HUES6 (cell line): ENCODE measurements around the gene KRTAP10-5.

Source experiments
- H3K27ac ChIP-seq: 2 replicates; pipeline ENCODE4 v1.7.0; 2013; ENCODE audit warnings: low read depth, mild to moderate bottlenecking, low read length, inconsistent platforms
- H3K27me3 ChIP-seq: 2 replicates; pipeline ENCODE4 v1.6.1; 2013; ENCODE audit warnings: low read length; ENCODE audit not compliant: control insufficient read depth, insufficient read depth
- H3K36me3 ChIP-seq: 2 replicates; pipeline ENCODE4 v1.6.1; 2013; ENCODE audit warnings: low read length; ENCODE audit not compliant: control insufficient read depth, insufficient read depth
- H3K4me1 ChIP-seq: 2 replicates; pipeline ENCODE4 v1.6.1; 2013; ENCODE audit warnings: low read length; ENCODE audit not compliant: control insufficient read depth, insufficient read depth
- H3K4me3 ChIP-seq: 2 replicates; pipeline ENCODE4 v1.5.1; 2013; ENCODE audit warnings: low read depth, low read length
- H3K9ac ChIP-seq: one replicate; pipeline ENCODE4 v1.6.1; 2013; ENCODE audit warnings: mild to moderate bottlenecking, low read length
- H3K9me3 ChIP-seq: 2 replicates; pipeline ENCODE4 v1.6.1; 2013; ENCODE audit warnings: low read depth, low read length; ENCODE audit not compliant: control insufficient read depth, insufficient read depth

KRTAP10-5 gene

GRCh38 chr21:44589586-44590305 is 9.3 kb upstream of the KRTAP10-5 start:
- Histone ChIP-seq H3K27me3 (no peaks in the 10 kb centered on the region), H3K27ac (no peak overlapping the region), H3K4me1 (peaks cover 26% of the 10 kb centered on the region), H3K9ac (no peak overlapping the region), H3K4me3 (no peak overlapping the region), H3K9me3 (0 out of 2 replicates have a peak, but pooled peaks cover 2% of the 10 kb centered on the region), H3K36me3 (no peaks in the 10 kb centered on the region)

GRCh38 chr21:44589094-44589493 is 8.7 kb upstream of the KRTAP10-5 start:
- Histone ChIP-seq H3K27me3 (no peaks in the 10 kb centered on the region), H3K4me3 (no peak overlapping the region), H3K9ac (no peak overlapping the region), H3K36me3 (no peaks in the 10 kb centered on the region), H3K9me3 (0 out of 2 replicates have a peak, but pooled peaks cover 2% of the 10 kb centered on the region), H3K27ac (no peak overlapping the region), H3K4me1 (peaks cover 21% of the 10 kb centered on the region)

DNA sequence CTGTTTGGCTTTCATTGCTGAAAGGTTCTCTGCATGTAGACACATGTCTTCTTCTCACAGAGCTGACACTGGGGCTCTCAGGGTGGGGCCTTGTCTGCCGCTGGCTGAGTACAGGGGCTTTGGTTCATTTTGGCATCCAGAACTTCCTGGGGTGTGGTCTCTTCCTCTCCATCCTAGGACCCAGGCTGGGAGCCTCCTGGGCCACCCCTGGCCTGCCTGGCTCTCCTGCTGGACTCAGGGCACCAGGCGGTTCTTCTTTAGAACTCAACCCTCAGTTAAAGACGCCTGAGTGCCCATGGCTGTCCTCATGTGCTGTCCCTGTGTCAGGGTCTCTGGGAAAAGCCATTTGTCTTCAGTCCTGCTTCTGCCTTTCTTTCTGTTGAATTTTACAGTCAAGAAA is 5.5 kb upstream of the KRTAP10-5 start:
- peaks cover 11% of the 10 kb centered on the region for H3K9me3 ChIP-seq
- peaks cover 3% of the 10 kb centered on the region; the same call in 1 of the 2 replicates for H3K4me1 ChIP-seq
- no peaks in the 10 kb centered on the region for H3K27me3 ChIP-seq
- no peaks in the 10 kb centered on the region for H3K36me3 ChIP-seq
- no peak overlapping the region for H3K9ac ChIP-seq
- no peak overlapping the region for H3K4me3 ChIP-seq
- H3K27ac ChIP-seq: no peak overlapping the region

DNA sequence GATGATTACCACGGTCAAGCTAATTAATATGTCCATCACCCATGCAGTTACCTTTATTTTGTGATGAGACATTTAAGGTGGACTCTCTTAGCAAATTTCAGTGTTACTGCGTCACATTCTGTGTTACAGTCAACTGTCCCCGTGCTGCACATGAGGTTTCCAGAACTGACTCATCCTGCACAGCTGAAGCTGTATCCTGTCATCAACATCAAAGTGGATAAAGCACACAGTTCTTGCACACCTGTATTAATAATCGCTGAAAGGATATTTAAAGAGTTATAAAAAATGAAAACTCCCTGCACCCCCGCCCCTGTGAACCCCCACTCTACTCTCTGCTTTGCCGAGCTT is 3.4 kb upstream of the KRTAP10-5 start:
- Histone ChIP-seq H3K9me3 (peaks cover 12% of the 10 kb centered on the region), H3K27me3 (no peaks in the 10 kb centered on the region), H3K27ac (no peak overlapping the region), H3K36me3 (no peaks in the 10 kb centered on the region), H3K4me1 (no peaks in the 10 kb centered on the region), H3K4me3 (no peak overlapping the region), H3K9ac (no peak overlapping the region)

DNA sequence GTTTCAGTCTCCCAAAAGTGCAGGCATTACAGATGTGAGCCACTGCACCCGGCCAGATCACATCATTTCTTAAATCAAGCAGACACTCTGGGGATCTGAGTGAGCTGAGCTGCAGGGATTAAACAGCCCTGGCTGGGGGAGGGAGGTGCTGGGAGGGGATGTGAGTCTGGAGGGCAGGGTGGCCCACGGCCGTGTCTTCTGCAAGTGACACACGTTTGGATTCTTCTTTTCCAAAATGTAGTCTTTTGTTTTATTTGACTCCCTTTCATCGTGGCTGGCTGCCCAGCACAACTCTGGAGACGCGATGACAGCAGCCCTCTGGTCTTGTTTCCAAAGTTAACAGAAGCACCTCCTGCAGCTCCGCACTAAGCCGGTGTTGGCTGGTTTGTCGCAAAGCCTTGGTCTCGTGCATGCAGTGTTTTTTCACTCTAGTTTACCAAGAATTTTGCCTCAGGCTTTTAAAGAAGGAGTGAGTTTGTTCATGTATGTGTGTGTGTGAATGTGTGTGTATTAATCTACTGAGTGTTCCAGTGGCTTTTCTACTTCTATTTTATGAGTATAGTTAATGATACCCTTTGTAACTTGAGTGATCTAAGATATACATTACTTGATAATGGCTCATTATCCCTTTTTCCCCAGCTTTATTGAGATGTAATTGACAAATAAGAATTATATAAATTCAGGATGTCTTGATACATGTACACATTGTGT is 2.8 kb upstream of the KRTAP10-5 start:
- H3K36me3 ChIP-seq: no peaks in the 10 kb centered on the region
- H3K27ac ChIP-seq: no peak overlapping the region
- peaks cover 12% of the 10 kb centered on the region for H3K9me3 ChIP-seq
- H3K9ac ChIP-seq: no peak overlapping the region
- H3K4me3 ChIP-seq: no peak overlapping the region
- no peaks in the 10 kb centered on the region for H3K4me1 ChIP-seq
- H3K27me3 ChIP-seq: no peaks in the 10 kb centered on the region

GRCh38 chr21:44582055-44582454 is 1.7 kb upstream of the KRTAP10-5 start:
- Histone ChIP-seq H3K4me3 (no peak overlapping the region), H3K36me3 (no peaks in the 10 kb centered on the region), H3K9ac (no peak overlapping the region), H3K27ac (no peak overlapping the region), H3K9me3 (peaks cover 16% of the 10 kb centered on the region), H3K4me1 (no peaks in the 10 kb centered on the region), H3K27me3 (no peaks in the 10 kb centered on the region)

GRCh38 chr21:44581158-44581557 is 754 bp upstream of the KRTAP10-5 start:
- no peak overlapping the region for H3K9ac ChIP-seq
- no peak overlapping the region for H3K27ac ChIP-seq
- no peak overlapping the region for H3K4me3 ChIP-seq
- H3K9me3 ChIP-seq: peaks cover 20% of the 10 kb centered on the region
- no peaks in the 10 kb centered on the region for H3K36me3 ChIP-seq
- no peaks in the 10 kb centered on the region for H3K4me1 ChIP-seq
- no peaks in the 10 kb centered on the region for H3K27me3 ChIP-seq

- 0 out of 2 replicates have a peak, but pooled peaks cover 4% of the 10 kb centered on the region for H3K4me1 ChIP-seq
Observed at GRCh38 chr21:44579833-44580144, 615 bp downstream of the KRTAP10-5 start.

DNA sequence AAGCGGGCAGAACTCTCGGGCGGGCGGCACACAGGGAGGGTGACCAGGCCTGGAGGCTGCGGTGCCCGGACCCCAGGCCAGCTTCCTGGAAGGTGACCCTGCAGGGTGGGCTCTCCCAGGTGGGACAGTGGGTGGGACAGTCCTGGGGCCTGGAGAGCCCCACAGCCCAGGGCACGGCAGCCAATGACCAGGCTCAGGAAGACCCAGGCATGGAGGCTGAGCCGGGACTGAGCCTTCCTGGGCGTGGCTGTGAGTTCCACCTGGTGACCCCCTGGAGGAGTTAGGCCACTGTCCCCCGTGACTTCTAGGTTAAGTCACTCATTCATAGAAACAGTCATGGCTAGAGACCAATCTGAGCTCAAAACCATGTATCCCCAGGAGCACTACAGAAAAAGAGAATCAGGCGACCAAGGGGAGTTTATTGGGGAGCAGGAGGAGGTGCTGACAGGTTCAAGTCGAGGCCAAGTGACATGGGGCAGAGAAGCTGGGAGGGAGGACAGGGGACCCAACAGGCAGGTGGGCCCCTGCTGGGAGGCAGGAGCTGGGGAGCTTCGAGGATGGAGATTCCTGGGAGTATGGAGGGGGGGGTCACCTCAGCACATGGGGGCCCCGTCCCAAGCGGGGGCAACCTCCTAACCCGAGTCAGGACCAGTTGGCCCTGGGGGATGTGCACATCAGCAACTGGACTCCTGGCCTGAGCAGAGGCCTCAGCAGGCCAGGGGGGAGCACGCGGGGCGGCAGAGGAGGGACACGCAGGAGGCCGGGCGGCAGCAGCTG is 1.2 kb downstream of the KRTAP10-5 start:
- Histone ChIP-seq H3K4me3 (no peak overlapping the region), H3K9me3 (peaks cover 17% of the 10 kb centered on the region), H3K27ac (no peak overlapping the region), H3K27me3 (no peaks in the 10 kb centered on the region), H3K4me1 (0 out of 2 replicates have a peak, but pooled peaks cover 5% of the 10 kb centered on the region), H3K36me3 (no peaks in the 10 kb centered on the region), H3K9ac (no peak overlapping the region)

More at GRCh38 chr21:44579833-44580144, 615 bp downstream of the KRTAP10-5 start:
- Histone ChIP-seq H3K27me3 (no peaks in the 10 kb centered on the region), H3K9ac (no peak overlapping the region), H3K9me3 (peaks cover 17% of the 10 kb centered on the region), H3K36me3 (no peaks in the 10 kb centered on the region), H3K27ac (no peak overlapping the region), H3K4me3 (no peak overlapping the region)

- no peaks in the 10 kb centered on the region for H3K36me3 ChIP-seq
- 0 out of 2 replicates have a peak, but pooled peaks cover 5% of the 10 kb centered on the region for H3K4me1 ChIP-seq
- peaks cover 17% of the 10 kb centered on the region for H3K9me3 ChIP-seq
- no peaks in the 10 kb centered on the region for H3K27me3 ChIP-seq
- no peak overlapping the region for H3K4me3 ChIP-seq
- H3K9ac ChIP-seq: no peak overlapping the region
- H3K27ac ChIP-seq: no peak overlapping the region
Observed at GRCh38 chr21:44578371-44579055, 1.9 kb downstream of the KRTAP10-5 start.
